Caco-2 (cell line): Measurements from ENCODE around the gene SORL1-AS1.

Source experiments
- BruUV-seq: library from RNA; stranded (reverse); fragments of 400-500 nt; replicated peaks from 2 replicates; lab custom pipeline; 2021; lab: Mats Ljungman, UMichigan
- CTCF ChIA-PET: fragments of 300-600 bp; sonication (Branson Sonifier 250); formaldehyde crosslinking; loops from one replicate; lab custom pipeline; 2022; ENCODE audit warnings: antibody characterized with exemption; lab: Charles Lee
- POLR2A ChIA-PET: fragments of 300-600 bp; sonication (Branson Sonifier 250); formaldehyde crosslinking; loops from one replicate; lab custom pipeline; 2022; ENCODE audit warnings: antibody characterized with exemption; lab: Charles Lee
- DNase-seq, 2 experiments: peaks; one replicate each; pipeline versions ENCODE4 v3.0.0 to v3.0.0-alpha.2; 2020 to 2022
- H3K27me3 ChIP-seq: replicated peaks from 2 replicates; pipeline ENCODE4 v1.6.0; 2011; ENCODE audit warnings: low read length; ENCODE audit not compliant: control insufficient read depth, insufficient read depth
- H3K36me3 ChIP-seq: 2 replicates; pipeline ENCODE4 v1.5.1; 2011; ENCODE audit warnings: low read length; ENCODE audit not compliant: control insufficient read depth, insufficient read depth
- H3K4me1 ChIP-seq: fragments of 250-450 bp; sonication (Bioruptor Pico); 2 replicates; pipeline ENCODE4 v1.5.1; 2020; ENCODE audit warnings: mild to moderate bottlenecking
- H3K4me3 ChIP-seq: 2 replicates; pipeline ENCODE4 v1.5.1; 2011; ENCODE audit warnings: low read depth, mild to moderate bottlenecking, control low read depth, low read length
- H3K9me3 ChIP-seq: fragments of 250-450 bp; sonication (Bioruptor Pico); 2 replicates; pipeline ENCODE4 v1.5.1; 2020; ENCODE audit warnings: mild to moderate bottlenecking, moderate library complexity
- H3K27ac Mint-ChIP-seq: one replicate; pipeline ENCODE4 v1.8.0; 2022; ENCODE audit warnings: mixed read lengths; ENCODE audit not compliant: unreplicated experiment
- H3K27me3 Mint-ChIP-seq: one replicate; pipeline ENCODE4 v1.8.0; 2022; ENCODE audit warnings: mixed read lengths; ENCODE audit not compliant: insufficient read depth, unreplicated experiment
- H3K36me3 Mint-ChIP-seq: one replicate; pipeline ENCODE4 v1.8.0; 2022; ENCODE audit warnings: mild to moderate bottlenecking, mixed read lengths; ENCODE audit not compliant: insufficient read depth, unreplicated experiment
- H3K4me1 Mint-ChIP-seq: one replicate; pipeline ENCODE4 v1.8.0; 2022; ENCODE audit warnings: low read depth, mixed read lengths; ENCODE audit not compliant: unreplicated experiment
- H3K4me3 Mint-ChIP-seq: one replicate; pipeline ENCODE4 v1.8.0; 2022; ENCODE audit warnings: mild to moderate bottlenecking, moderate library complexity, mixed read lengths; ENCODE audit not compliant: unreplicated experiment
- H3K9me3 Mint-ChIP-seq: one replicate; pipeline ENCODE4 v1.8.0; 2022; ENCODE audit warnings: mixed read lengths; ENCODE audit not compliant: unreplicated experiment
- intact Hi-C: fragments of 100-400 bp; cut with micrococcal nuclease; formaldehyde crosslinking; loops from one replicate; pipeline ENCODE4 v1.10.0; 2022; ENCODE audit not compliant: unreplicated experiment
- TF ChIP-seq, protein P1 (sequence below), 2 experiments: fragments of 200-600 bp in 1 of 2; IDR thresholded peaks; 1 replicate in 1 of 2; 2 replicates in 1 of 2; pipeline versions ENCODE4 v1.5.1 to v1.8.0; 2011 to 2022; ENCODE audit warnings: antibody characterized with exemption in 1 of 2, control low read depth in 1 of 2, inconsistent platforms in 1 of 2, low read depth in 1 of 2, low read length in 1 of 2, mild to moderate bottlenecking in 1 of 2, moderate library complexity in 1 of 2; ENCODE audit not compliant: insufficient read depth in 1 of 2, severe bottlenecking in 1 of 2, unreplicated experiment in 1 of 2

The SORL1-AS1 gene

GRCh38 chr11:121487191-121487590, 34.4 kb upstream of the SORL1-AS1 start:
- no peaks in the 10 kb centered on the region for H3K27me3 Mint-ChIP-seq
- H3K9me3 Mint-ChIP-seq = no peaks in the 10 kb centered on the region
- ChIA-PET CTCF (no interaction called here), POLR2A (no interaction called here)
- H3K4me3 Mint-ChIP-seq = no peak overlapping the region
- no peak overlapping the region for H3K27ac Mint-ChIP-seq
- H3K27me3 ChIP-seq = no peaks in the 10 kb centered on the region
- no peaks in the 10 kb centered on the region for H3K4me1 Mint-ChIP-seq
- no peak overlapping the region for H3K4me3 ChIP-seq
- TF ChIP-seq, protein P1, sequence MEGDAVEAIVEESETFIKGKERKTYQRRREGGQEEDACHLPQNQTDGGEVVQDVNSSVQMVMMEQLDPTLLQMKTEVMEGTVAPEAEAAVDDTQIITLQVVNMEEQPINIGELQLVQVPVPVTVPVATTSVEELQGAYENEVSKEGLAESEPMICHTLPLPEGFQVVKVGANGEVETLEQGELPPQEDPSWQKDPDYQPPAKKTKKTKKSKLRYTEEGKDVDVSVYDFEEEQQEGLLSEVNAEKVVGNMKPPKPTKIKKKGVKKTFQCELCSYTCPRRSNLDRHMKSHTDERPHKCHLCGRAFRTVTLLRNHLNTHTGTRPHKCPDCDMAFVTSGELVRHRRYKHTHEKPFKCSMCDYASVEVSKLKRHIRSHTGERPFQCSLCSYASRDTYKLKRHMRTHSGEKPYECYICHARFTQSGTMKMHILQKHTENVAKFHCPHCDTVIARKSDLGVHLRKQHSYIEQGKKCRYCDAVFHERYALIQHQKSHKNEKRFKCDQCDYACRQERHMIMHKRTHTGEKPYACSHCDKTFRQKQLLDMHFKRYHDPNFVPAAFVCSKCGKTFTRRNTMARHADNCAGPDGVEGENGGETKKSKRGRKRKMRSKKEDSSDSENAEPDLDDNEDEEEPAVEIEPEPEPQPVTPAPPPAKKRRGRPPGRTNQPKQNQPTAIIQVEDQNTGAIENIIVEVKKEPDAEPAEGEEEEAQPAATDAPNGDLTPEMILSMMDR (IDR thresholded peaks at IDR 0.05; ENCODE audit: insufficient read depth in 1 of 2, low read depth in 1 of 2, low read length in 1 of 2, severe bottlenecking in 1 of 2, unreplicated experiment in 1 of 2) = no peak
- no TSS peak for BruUV-seq
- no peaks in the 10 kb centered on the region for H3K36me3 ChIP-seq
- H3K9me3 ChIP-seq = no peaks in the 10 kb centered on the region
- no peaks in the 10 kb centered on the region for H3K4me1 ChIP-seq
- DNase-seq = no peak
- intact Hi-C loops = no loop called here
- no peaks in the 10 kb centered on the region for H3K36me3 Mint-ChIP-seq

- no peaks in the 10 kb centered on the region for H3K9me3 ChIP-seq
- H3K9me3 Mint-ChIP-seq = no peaks in the 10 kb centered on the region
- CTCF ChIA-PET = no interaction called here
- TF ChIP-seq, protein P1 (IDR thresholded peaks at IDR 0.05; ENCODE audit: insufficient read depth in 1 of 2, low read depth in 1 of 2, low read length in 1 of 2, severe bottlenecking in 1 of 2, unreplicated experiment in 1 of 2) = no peak
- BruUV-seq = no TSS peak
- H3K36me3 ChIP-seq = no peaks in the 10 kb centered on the region
- no peaks in the 10 kb centered on the region for H3K4me1 ChIP-seq
- H3K27ac Mint-ChIP-seq = no peak overlapping the region
- DNase-seq = no peak
- POLR2A ChIA-PET = no interaction called here
- intact Hi-C loops = no loop called here
- H3K4me3 Mint-ChIP-seq = no peak overlapping the region
- H3K36me3 Mint-ChIP-seq = no peaks in the 10 kb centered on the region
- no peaks in the 10 kb centered on the region for H3K27me3 Mint-ChIP-seq
- no peak overlapping the region for H3K4me3 ChIP-seq
- no peaks in the 10 kb centered on the region for H3K4me1 Mint-ChIP-seq
- H3K27me3 ChIP-seq = no peaks in the 10 kb centered on the region
These were observed 33.3 kb upstream of the SORL1-AS1 start for GRCh38 chr11:121486054-121486453.

- no peak for DNase-seq
- no peaks in the 10 kb centered on the region for H3K36me3 Mint-ChIP-seq
- POLR2A ChIA-PET = no interaction called here
- H3K9me3 ChIP-seq = no peaks in the 10 kb centered on the region
- no peaks in the 10 kb centered on the region for H3K4me1 ChIP-seq
- CTCF ChIA-PET = no interaction called here
- H3K36me3 ChIP-seq = no peaks in the 10 kb centered on the region
- intact Hi-C loops = no loop called here
- no TSS peak for BruUV-seq
- no peaks in the 10 kb centered on the region for H3K27me3 Mint-ChIP-seq
- no peaks in the 10 kb centered on the region for H3K4me1 Mint-ChIP-seq
- H3K4me3 ChIP-seq = no peak overlapping the region
- H3K27me3 ChIP-seq = no peaks in the 10 kb centered on the region
- no peak overlapping the region for H3K27ac Mint-ChIP-seq
- H3K4me3 Mint-ChIP-seq = no peak overlapping the region
- H3K9me3 Mint-ChIP-seq = no peaks in the 10 kb centered on the region
- TF ChIP-seq, protein P1 (IDR thresholded peaks at IDR 0.05; ENCODE audit: insufficient read depth in 1 of 2, low read depth in 1 of 2, low read length in 1 of 2, severe bottlenecking in 1 of 2, unreplicated experiment in 1 of 2) = no peak
These were observed 32.4 kb upstream of the SORL1-AS1 start for GRCh38 chr11:121485216-121485615.
